ENCODE data around the gene LSS. TPM values are rescaled to one million over a fixed set of nuclear protein-coding genes. Genes with fewer than 3 reads are reported as not detected.

Gene LSS
- total and polyA plus RNA-seq, 2 donors (not counting 3 experiments of a cell fraction or from before 2014, with no cell fraction given), result 120 to 141 TPM

DNA sequence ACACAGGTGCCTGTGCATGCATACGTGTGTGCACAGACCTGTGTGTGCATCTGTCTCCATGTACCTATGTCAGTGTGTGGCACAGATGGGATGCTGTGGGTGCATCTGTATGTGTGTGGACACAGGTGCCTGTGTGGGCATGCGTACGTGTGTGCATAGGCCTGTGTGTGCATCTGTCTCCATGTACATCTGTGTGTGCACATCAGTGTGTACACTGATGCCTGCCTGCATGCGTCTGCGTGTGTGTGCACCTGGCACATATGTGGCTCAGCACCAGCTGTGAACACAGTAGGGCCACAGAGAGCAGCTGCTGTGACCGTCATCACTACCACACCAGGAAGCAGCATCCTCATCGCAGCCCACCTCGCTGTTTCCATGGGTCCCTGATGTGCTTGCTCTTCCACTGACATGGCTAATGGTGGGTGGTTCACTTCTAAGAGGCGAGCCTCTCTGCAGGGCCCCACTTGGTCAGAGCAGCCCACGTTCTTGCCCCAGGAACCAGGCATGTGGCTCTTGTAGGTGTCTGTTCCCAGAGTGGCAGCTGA, 34.7 kb downstream of the LSS start:
- ChIA-PET POLR2A (no interaction called here), CTCF (no interaction called here)
- BruUV-seq (replicated peaks), result no TSS peak
- dilution Hi-C loops (cut with MboI; ENCODE audit: extremely low pct_ligation_motif_present, low sequenced_read_pairs), result no loop called here
- H3K27me3 ChIP-seq (ENCODE audit: control insufficient read depth in 2 of 2, insufficient read depth in 2 of 2, low read length in 2 of 2), result no peaks in the 10 kb centered on the region
- H3K9ac ChIP-seq (replicated peaks; ENCODE audit: extremely low read depth, insufficient read depth, low read length), result no peak overlapping the region
- no peak overlapping the region for H3K4me2 ChIP-seq (ENCODE audit: insufficient read depth, low read length)
- H3K4me1 ChIP-seq (ENCODE audit: control insufficient read depth, extremely low read depth, insufficient read depth, low read length), result peaks cover 10% of the 10 kb centered on the region
- intact Hi-C loops (cut with micrococcal nuclease), result no loop called here
- no peak overlapping the region for H2AFZ ChIP-seq (ENCODE audit: low read depth, low read length)
- H3K9me1 ChIP-seq (replicated peaks; ENCODE audit: control insufficient read depth, extremely low read depth, insufficient read depth, low read length), result no peaks in the 10 kb centered on the region
- no peaks in the 10 kb centered on the region for H3K79me2 ChIP-seq (ENCODE audit: control insufficient read depth, insufficient read depth, low read length)
- DNase-seq (ENCODE audit: low read depth, low spot score), result no peak
- H3K9me3 ChIP-seq (replicated peaks; ENCODE audit: control insufficient read depth, insufficient read depth, low read length), result no peaks in the 10 kb centered on the region
- no peaks in the 10 kb centered on the region for H4K20me1 ChIP-seq (replicated peaks; ENCODE audit: control insufficient read depth, extremely low read depth, insufficient read depth, low read length)
- no peak for FAIRE-seq
- TF ChIP-seq POLR2A (IDR thresholded peaks at IDR 0.05; ENCODE audit: low read depth, low read length), result no peak
- no peak for TF ChIP-seq EZH2 (IDR thresholded peaks at IDR 0.05; ENCODE audit: borderline replicate concordance, low read depth, low read length, severe bottlenecking)
- TF ChIP-seq, protein P1, sequence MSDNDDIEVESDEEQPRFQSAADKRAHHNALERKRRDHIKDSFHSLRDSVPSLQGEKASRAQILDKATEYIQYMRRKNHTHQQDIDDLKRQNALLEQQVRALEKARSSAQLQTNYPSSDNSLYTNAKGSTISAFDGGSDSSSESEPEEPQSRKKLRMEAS (IDR thresholded peaks at IDR 0.05; ENCODE audit: insufficient read depth, insufficient read length), result no peak
- TF ChIP-seq, protein P2, sequence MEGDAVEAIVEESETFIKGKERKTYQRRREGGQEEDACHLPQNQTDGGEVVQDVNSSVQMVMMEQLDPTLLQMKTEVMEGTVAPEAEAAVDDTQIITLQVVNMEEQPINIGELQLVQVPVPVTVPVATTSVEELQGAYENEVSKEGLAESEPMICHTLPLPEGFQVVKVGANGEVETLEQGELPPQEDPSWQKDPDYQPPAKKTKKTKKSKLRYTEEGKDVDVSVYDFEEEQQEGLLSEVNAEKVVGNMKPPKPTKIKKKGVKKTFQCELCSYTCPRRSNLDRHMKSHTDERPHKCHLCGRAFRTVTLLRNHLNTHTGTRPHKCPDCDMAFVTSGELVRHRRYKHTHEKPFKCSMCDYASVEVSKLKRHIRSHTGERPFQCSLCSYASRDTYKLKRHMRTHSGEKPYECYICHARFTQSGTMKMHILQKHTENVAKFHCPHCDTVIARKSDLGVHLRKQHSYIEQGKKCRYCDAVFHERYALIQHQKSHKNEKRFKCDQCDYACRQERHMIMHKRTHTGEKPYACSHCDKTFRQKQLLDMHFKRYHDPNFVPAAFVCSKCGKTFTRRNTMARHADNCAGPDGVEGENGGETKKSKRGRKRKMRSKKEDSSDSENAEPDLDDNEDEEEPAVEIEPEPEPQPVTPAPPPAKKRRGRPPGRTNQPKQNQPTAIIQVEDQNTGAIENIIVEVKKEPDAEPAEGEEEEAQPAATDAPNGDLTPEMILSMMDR (IDR thresholded peaks at IDR 0.05; ENCODE audit: extremely low read depth in 1 of 2, insufficient read depth in 1 of 2, low read depth in 1 of 2, low read length in 2 of 2), result no peak
- no peak for TF ChIP-seq POLR2AphosphoS5 (IDR thresholded peaks at IDR 0.05; ENCODE audit: insufficient read depth, low read depth, low read length)
- no peak for TF ChIP-seq GATA2 (IDR thresholded peaks at IDR 0.05; ENCODE audit: insufficient read depth, insufficient read length, low read depth, low read length)
- no peak for TF ChIP-seq MYC (IDR thresholded peaks at IDR 0.05; ENCODE audit: low read depth, low read length)
- no peak for TF ChIP-seq JUN (IDR thresholded peaks at IDR 0.05; ENCODE audit: borderline replicate concordance, insufficient read depth, insufficient read length, low read depth)
- no peak for TF ChIP-seq FOS (IDR thresholded peaks at IDR 0.05; ENCODE audit: borderline replicate concordance, insufficient read depth, low read length)
- H3K4me3 ChIP-seq (replicated peaks in 1 of 3; ENCODE audit: insufficient read depth in 1 of 3, low read depth in 1 of 3, low read length in 3 of 3), result no peak overlapping the region
- peaks cover 16 to 40% of the 10 kb centered on the region in 2 experiments for H3K36me3 ChIP-seq (ENCODE audit: control insufficient read depth in 2 of 2, extremely low read depth in 1 of 2, insufficient read depth in 2 of 2, low read length in 2 of 2)
- H3K27ac ChIP-seq (ENCODE audit: insufficient read depth, low read depth, low read length), result no peak overlapping the region

Measured in endothelial cell of umbilical vein (primary cell).